D721Med (cell line): Measurements from ENCODE around the gene ESRRG.
"Not testable (repeated sequence)": the region's sequence is repeated elsewhere in the genome, so short reads cannot be mapped to it uniquely, and the experiment has no call there.

ENCODE experiments used
- DNase-seq: peaks from one replicate; pipeline ENCODE4 v3.0.0; 2011; ENCODE audit warnings: low spot score; ENCODE audit not compliant: insufficient read length
- FAIRE-seq: peaks from 2 replicates; lab custom pipeline; 2011; peaks lifted over from hg19 to GRCh38; lab: Jason Lieb, UNC
- TF ChIP-seq, protein P1 (sequence below): IDR thresholded peaks from 2 replicates; pipeline ENCODE4 v1.5.1; 2012; ENCODE audit warnings: mild to moderate bottlenecking, control low read depth; ENCODE audit not compliant: insufficient read depth; ENCODE audit errors: missing control alignments

ESRRG gene

DNA sequence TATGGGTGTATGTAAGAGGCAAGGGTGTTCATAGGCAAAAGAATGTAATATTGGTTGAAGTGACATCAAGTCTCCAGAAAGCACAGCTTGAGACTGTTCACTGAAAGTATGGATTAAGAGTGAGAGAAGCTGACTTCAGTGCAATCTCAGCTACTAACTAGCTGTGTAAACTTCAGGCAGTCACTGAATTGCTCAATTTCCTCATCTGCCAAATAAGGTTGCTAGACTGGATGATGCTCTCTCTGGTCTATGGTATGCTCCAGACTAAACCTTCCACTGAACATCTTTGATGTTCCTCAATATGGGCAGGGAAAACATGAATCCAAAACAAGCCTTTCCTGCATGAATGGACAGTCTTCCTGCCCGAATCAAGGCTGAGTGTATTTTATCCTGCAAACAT lies 188.2 kb downstream of the ESRRG start:
- TF ChIP-seq, protein P1, sequence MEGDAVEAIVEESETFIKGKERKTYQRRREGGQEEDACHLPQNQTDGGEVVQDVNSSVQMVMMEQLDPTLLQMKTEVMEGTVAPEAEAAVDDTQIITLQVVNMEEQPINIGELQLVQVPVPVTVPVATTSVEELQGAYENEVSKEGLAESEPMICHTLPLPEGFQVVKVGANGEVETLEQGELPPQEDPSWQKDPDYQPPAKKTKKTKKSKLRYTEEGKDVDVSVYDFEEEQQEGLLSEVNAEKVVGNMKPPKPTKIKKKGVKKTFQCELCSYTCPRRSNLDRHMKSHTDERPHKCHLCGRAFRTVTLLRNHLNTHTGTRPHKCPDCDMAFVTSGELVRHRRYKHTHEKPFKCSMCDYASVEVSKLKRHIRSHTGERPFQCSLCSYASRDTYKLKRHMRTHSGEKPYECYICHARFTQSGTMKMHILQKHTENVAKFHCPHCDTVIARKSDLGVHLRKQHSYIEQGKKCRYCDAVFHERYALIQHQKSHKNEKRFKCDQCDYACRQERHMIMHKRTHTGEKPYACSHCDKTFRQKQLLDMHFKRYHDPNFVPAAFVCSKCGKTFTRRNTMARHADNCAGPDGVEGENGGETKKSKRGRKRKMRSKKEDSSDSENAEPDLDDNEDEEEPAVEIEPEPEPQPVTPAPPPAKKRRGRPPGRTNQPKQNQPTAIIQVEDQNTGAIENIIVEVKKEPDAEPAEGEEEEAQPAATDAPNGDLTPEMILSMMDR: no peak
- FAIRE-seq: peak; percentile 48
- DNase-seq: no peak

DNA sequence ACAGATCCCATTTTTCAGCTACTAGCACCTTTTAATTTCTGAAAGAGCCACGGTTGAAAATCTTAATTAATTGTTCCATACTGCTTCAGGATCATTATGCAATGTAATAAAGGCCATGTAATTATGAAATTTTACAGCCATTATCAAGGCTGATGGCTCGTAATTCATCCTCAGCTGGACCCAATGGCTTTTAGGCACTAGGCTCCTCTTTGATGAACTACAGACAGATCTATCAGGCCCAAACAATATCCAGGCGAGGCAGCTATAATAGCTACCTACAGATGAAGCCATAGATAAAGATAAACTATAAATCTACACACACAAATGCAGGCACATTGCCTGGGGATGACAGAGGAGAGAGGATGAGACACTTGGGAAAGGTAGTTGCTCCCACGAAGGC lies 189.5 kb downstream of the ESRRG start:
- no peak for FAIRE-seq
- DNase-seq: no peak
- TF ChIP-seq, protein P1: no peak

DNA sequence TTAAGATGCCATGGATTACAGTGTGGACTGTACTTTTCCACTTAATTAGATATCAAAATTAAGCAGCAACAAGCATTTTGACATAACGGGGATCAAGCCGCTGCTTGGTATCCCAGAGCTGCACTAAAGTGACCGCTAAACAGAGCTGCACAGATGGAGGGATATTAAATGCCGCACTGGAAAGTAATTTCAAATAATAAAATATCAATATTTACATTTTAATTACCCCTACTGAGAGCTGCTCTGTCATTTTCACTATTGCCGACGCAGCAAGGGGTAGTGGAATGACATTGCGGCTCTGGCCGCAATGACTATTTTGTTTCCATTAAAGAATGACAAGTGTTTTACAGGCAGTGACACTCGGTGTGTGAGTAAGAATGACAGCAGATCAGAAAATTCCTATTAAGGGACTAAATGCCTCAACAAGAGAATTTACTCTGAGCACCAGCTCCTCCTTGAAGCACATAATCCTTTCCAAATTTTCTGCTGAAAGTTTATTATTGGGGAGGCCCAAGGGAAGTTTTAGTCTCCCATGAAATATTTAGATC lies 190.9 kb downstream of the ESRRG start:
- TF ChIP-seq, protein P1: no peak
- no peak for FAIRE-seq

DNA sequence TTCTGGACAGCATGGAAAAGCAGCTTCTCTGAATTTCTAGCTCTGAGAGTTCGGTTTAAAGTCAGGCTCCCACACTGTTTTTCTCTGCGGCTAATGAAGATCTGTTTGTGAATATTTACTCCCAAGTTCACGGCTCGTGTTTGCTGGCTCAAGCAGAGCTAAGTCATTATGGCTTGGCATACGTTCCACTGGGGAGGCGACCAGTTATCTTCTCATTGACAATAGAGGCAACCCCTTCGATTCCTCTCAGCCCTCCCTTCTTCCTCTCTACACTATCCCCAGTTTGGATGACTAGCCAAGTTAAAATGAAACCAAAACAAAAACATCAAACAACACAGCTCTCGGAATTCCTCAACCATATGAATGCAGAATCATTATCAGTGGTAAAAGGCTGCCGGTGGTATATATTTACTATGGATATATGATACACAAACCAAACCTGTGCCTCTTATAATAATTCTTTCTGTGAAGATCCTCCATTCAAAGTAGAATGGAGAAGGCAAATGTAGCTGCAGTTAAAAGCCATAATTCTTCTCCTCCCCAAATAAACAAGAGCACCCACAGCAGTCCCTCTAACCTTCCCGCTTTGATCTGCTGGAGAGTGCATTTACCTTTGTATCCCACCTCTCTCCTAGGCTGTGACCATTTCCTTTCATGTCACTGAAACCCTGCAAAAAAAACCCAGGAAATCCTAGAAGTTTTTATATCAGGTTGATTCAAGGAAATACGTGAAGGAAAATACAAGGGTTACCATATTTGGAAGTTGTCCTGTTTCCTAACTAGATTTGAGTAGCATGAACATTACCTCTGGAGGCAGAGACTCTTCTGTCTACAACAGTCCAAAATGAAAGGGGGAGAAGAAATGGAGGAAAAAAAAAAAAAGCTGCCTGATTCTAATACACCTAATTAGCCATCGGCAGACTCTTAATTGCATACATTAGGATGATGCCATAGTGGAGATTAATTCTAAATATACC lies 191.7 kb downstream of the ESRRG start:
- DNase-seq (no peak), FAIRE-seq (peak; percentile 98)

More for the DNA sequence above, 190.9 kb downstream of the ESRRG start:
- DNase-seq: no peak

DNA sequence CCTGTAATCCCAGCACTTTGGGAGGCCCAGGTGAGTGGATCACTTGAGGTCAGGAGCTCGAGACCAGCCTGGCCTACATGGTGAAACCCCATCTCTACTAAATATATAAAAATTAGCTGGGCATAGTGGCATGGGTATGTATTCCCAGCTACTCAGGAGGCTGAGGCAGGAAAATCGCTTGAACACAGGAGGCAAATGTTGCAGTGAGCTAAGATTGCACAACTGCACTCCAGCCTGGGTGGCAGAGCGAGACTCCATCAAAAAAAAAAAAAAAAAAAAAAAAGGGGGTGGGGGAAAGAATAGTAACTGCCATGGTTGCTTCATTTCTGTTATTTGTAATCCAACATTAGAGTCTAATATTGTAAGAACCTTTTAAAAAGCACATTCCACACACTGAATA lies 193.4 kb downstream of the ESRRG start:
- FAIRE-seq: not testable (repeated sequence)

More for the DNA sequence above, 191.7 kb downstream of the ESRRG start:
- TF ChIP-seq, protein P1: no peak

DNA sequence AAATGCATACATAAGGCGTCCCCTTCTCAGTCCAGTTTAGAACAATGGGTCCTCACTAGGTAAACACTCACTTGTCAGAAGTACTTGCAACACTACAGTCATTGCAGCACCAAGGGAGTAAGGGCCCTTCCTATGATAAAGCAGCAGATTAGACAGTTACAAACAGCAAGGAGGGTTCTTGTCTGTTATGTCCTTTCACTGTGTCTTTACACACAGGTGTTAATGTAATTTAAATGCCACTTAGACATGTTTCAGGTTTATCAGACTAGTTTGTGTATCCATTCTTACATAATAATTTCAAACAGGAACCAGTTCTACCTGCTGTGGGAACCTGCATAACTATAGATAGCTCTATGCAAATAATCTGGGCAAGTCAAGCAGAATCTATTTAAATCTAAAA lies 194.4 kb downstream of the ESRRG start:
- peak; percentile 81 for FAIRE-seq
- no peak for DNase-seq

More for the DNA sequence above, 193.4 kb downstream of the ESRRG start:
- DNase-seq: not testable (repeated sequence)

More for the DNA sequence above, 194.4 kb downstream of the ESRRG start:
- TF ChIP-seq, protein P1: no peak
